GM23338 (cell line): ENCODE measurements around the gene PIK3R3. TPM values are rescaled to one million over a fixed set of nuclear protein-coding genes. Genes with fewer than 3 reads are reported as not detected.

Experiments
- ATAC-seq: fragments of 200-7000 bp; cut with Tn5 transposase; 3 replicates; pipeline ENCODE4 v1.9.1; 2020
- DNase-seq: peaks from one replicate; pipeline ENCODE4 v3.0.0-alpha.2; 2015; ENCODE audit warnings: low spot score
- H2AFZ ChIP-seq: fragments of 200-600 bp; sonication (generic); 2 replicates; pipeline ENCODE4 v1.8.0; 2016; ENCODE audit warnings: antibody characterized with exemption, mild to moderate bottlenecking, moderate library complexity
- H3F3A ChIP-seq: fragments of 200-600 bp; sonication (generic); replicated peaks from 2 replicates; pipeline ENCODE4 v1.8.0; 2017; ENCODE audit warnings: antibody characterized with exemption, mixed run types, low read depth
- H3K27ac ChIP-seq: fragments of 200-600 bp; sonication (generic); 2 replicates; pipeline ENCODE4 v1.6.1; 2016; ENCODE audit warnings: low read depth
- H3K27me3 ChIP-seq: fragments of 200-600 bp; sonication (generic); 2 replicates; pipeline ENCODE4 v1.8.0; 2016; ENCODE audit warnings: mild to moderate bottlenecking, mixed run types, moderate library complexity; ENCODE audit not compliant: insufficient read depth
- H3K36me3 ChIP-seq: fragments of 200-600 bp; sonication (generic); 2 replicates; pipeline ENCODE4 v1.8.0; 2016; ENCODE audit warnings: mild to moderate bottlenecking; ENCODE audit not compliant: insufficient read depth
- H3K4me1 ChIP-seq: fragments of 200-600 bp; sonication (generic); 2 replicates; pipeline ENCODE4 v1.8.0; 2016; ENCODE audit warnings: mild to moderate bottlenecking, moderate library complexity; ENCODE audit not compliant: insufficient read depth
- H3K4me2 ChIP-seq: fragments of 200-600 bp; sonication (generic); 2 replicates; pipeline ENCODE4 v1.7.1; 2017; ENCODE audit warnings: mixed run types
- H3K4me3 ChIP-seq: fragments of 200-600 bp; sonication (generic); 2 replicates; pipeline ENCODE4 v1.6.1; 2016; ENCODE audit warnings: mixed run types
- H3K79me2 ChIP-seq: fragments of 200-600 bp; sonication (generic); replicated peaks from 2 replicates; pipeline ENCODE4 v1.8.0; 2017; ENCODE audit warnings: mild to moderate bottlenecking; ENCODE audit not compliant: insufficient read depth
- H3K9me2 ChIP-seq: fragments of 200-600 bp; sonication (generic); 2 replicates; pipeline ENCODE4 v1.8.0; 2017; ENCODE audit not compliant: insufficient read depth
- H4K20me1 ChIP-seq: fragments of 200-600 bp; sonication (generic); replicated peaks from 2 replicates; pipeline ENCODE4 v1.8.0; 2017; ENCODE audit warnings: mild to moderate bottlenecking; ENCODE audit not compliant: insufficient read depth
- H3K27ac Mint-ChIP-seq: 2 replicates; pipeline ENCODE4 v1.8.0; 2020; ENCODE audit warnings: inconsistent platforms, mild to moderate bottlenecking, moderate library complexity, mixed read lengths
- H3K27me3 Mint-ChIP-seq: 3 replicates; pipeline ENCODE4 v1.8.0; 2022; ENCODE audit warnings: low read depth, mild to moderate bottlenecking, moderate library complexity, mixed read lengths, inconsistent platforms; ENCODE audit not compliant: insufficient read depth, poor library complexity
- H3K36me3 Mint-ChIP-seq: 3 replicates; pipeline ENCODE4 v1.8.0; 2021; ENCODE audit warnings: low read depth, mild to moderate bottlenecking, inconsistent platforms, moderate library complexity, mixed read lengths
- H3K4me1 Mint-ChIP-seq: 3 replicates; pipeline ENCODE4 v1.8.0; 2020; ENCODE audit warnings: mild to moderate bottlenecking, inconsistent platforms, mixed read lengths
- H3K4me3 Mint-ChIP-seq: 3 replicates; pipeline ENCODE4 v1.8.0; 2021; ENCODE audit warnings: moderate library complexity, mild to moderate bottlenecking, inconsistent platforms, mixed read lengths
- H3K9me3 Mint-ChIP-seq: 3 replicates; pipeline ENCODE4 v1.8.0; 2020; ENCODE audit warnings: moderate library complexity, mild to moderate bottlenecking, inconsistent platforms, mixed read lengths
- CREB1 ChIP-seq: fragments of 250-450 bp; sonication (Bioruptor Pico); IDR thresholded peaks from 2 replicates; pipeline ENCODE4 v1.5.0; 2020; ENCODE audit warnings: low read depth, mild to moderate bottlenecking, moderate library complexity
- CTCF ChIP-seq, 2 experiments: fragments of 200-600 bp in 1 of 2; sonication (generic) in 1 of 2; conservative IDR thresholded peaks; 2 replicates each; pipeline versions ENCODE4 v1.5.1 to v1.6.1; 2016 to 2017; ENCODE audit warnings: antibody characterized with exemption in 2 of 2, low read depth in 2 of 2, mild to moderate bottlenecking in 2 of 2, moderate library complexity in 1 of 2
- EZH2phosphoT487 ChIP-seq: fragments of 200-600 bp; sonication (generic); IDR thresholded peaks from one replicate; pipeline ENCODE4 v1.8.1; 2018; ENCODE audit warnings: antibody characterized with exemption; ENCODE audit not compliant: unreplicated experiment
- NANOG ChIP-seq: IDR thresholded peaks from 2 replicates; pipeline ENCODE4 v1.6.1; 2016; ENCODE audit warnings: antibody characterized with exemption, borderline replicate concordance
- POLR2AphosphoS5 ChIP-seq: IDR thresholded peaks from 2 replicates; pipeline ENCODE4 v1.6.1; 2016; ENCODE audit warnings: antibody characterized with exemption, low read depth
- REST ChIP-seq: IDR thresholded peaks from one replicate; pipeline ENCODE4 v1.6.1; 2018; ENCODE audit warnings: antibody characterized with exemption; ENCODE audit not compliant: unreplicated experiment
- STAT1 ChIP-seq: IDR thresholded peaks from one replicate; pipeline ENCODE4 v1.6.1; 2016; ENCODE audit warnings: antibody characterized with exemption; ENCODE audit not compliant: unreplicated experiment
- ZNF114 ChIP-seq: fragments of 250-450 bp; sonication (Bioruptor Pico); IDR thresholded peaks from 2 replicates; pipeline ENCODE4 v1.5.0; 2020; ENCODE audit warnings: mild to moderate bottlenecking, moderate library complexity
- polyA plus RNA-seq: library from polyadenylated mRNA; unstranded; fragments of >200 nt; fragmentation: Nextera tagmentation; extraction: Ambion mirVana; gene quantifications from 2 replicates; pipeline ENCODE4 v1.2.1, GENCODE V29; 2016
- total RNA-seq: library from RNA; depleted of rRNA; stranded (reverse); fragments of >200 nt; shearing (Covaris generic); gene quantifications from 2 replicates; pipeline ENCODE4 v1.2.3, GENCODE V29; 2014
- TF ChIP-seq, protein P1 (sequence below): IDR thresholded peaks from 2 replicates; pipeline ENCODE4 v1.6.1; 2016; ENCODE audit warnings: antibody characterized with exemption

Gene PIK3R3
- total and polyA plus RNA-seq, 2 experiments from 2014 or later = 7.5 to 8.6 TPM

DNA sequence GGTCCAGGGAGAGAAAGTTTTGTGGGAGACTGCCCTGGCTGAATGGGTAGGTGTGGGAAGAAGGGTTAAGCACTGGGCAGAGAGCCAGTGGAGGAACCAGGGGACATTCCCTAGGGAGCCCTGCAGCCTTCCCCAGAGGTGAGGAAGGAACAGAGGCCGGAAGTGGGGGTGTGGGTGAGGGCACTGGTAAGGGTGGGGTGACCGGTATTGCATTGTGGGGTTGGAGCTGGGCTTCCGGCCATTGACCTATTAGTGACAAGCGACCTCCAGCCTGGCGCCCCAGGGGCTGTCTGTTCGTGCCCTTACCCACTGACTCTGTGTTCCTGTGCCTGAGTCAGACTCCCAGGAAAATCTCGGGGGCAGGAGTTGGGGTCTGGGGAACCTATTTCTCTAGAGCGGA lies 38.9 kb upstream of the PIK3R3 start:
- no peak overlapping the region for H3K4me3 Mint-ChIP-seq
- ATAC-seq = no peak
- H4K20me1 ChIP-seq = no peaks in the 10 kb centered on the region

DNA sequence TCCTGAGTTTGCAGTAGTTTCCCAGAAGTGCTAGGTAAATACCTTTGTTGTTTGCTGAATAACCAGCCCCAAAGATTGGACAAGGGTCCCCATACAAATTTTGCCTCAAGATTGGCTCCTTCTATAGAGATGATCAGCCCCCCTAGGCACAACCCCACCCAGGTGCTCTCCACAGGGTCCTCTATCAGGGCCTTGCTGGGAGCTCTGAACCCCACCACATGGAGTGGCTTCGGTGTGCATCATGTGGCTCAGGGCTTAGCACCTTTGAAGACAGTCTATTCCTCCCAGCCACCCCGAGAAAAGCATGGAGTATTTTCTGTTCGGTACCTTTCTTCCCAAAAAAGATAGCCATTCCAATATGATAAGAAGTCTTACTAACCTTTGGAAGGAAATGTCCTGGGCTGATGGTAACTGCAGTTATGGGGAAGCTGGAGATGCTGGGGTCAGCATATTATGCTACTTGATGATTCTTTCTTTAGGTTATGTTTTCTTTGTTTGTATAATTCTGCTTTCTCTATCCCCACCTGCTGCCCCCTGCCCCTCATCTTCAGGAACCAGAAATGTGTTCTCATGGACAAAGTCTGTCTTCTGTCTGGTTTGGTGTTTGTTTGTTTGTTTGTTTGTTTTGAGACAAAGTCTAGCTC lies 37.5 kb upstream of the PIK3R3 start:
- no peak overlapping the region for H3K4me2 ChIP-seq
- no peak for TF ChIP-seq NANOG
- no peak for TF ChIP-seq REST
- TF ChIP-seq ZNF114 (CRISPR knock-in tag) = no peak
- TF ChIP-seq CTCF (conservative IDR thresholded peaks at IDR 0.05; ENCODE audit: low read depth in 2 of 2) = no peak
- TF ChIP-seq POLR2AphosphoS5 = no peak
- TF ChIP-seq, protein P1, sequence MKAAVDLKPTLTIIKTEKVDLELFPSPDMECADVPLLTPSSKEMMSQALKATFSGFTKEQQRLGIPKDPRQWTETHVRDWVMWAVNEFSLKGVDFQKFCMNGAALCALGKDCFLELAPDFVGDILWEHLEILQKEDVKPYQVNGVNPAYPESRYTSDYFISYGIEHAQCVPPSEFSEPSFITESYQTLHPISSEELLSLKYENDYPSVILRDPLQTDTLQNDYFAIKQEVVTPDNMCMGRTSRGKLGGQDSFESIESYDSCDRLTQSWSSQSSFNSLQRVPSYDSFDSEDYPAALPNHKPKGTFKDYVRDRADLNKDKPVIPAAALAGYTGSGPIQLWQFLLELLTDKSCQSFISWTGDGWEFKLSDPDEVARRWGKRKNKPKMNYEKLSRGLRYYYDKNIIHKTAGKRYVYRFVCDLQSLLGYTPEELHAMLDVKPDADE = no peak
- TF ChIP-seq CREB1 (CRISPR knock-in tag) = no peak
- Mint-ChIP-seq H3K4me1 (peaks cover 32% of the 10 kb centered on the region), H3K36me3 (no peaks in the 10 kb centered on the region), H3K27me3 (peaks cover 32% of the 10 kb centered on the region), H3K9me3 (no peaks in the 10 kb centered on the region), H3K27ac (no peak overlapping the region), H3K4me3 (no peak overlapping the region)
- H3K4me1 ChIP-seq = peaks cover 30% of the 10 kb centered on the region
- no peaks in the 10 kb centered on the region for H3K79me2 ChIP-seq
- peaks cover 18% of the 10 kb centered on the region for H3K27me3 ChIP-seq
- no peak overlapping the region for H3K4me3 ChIP-seq
- 0 out of 2 replicates have a peak overlapping the region, but pooled peaks have one; percentile 28 for H2AFZ ChIP-seq
- no peaks in the 10 kb centered on the region for H3K9me2 ChIP-seq
- ATAC-seq (no peak), DNase-seq (no peak)
- H4K20me1 ChIP-seq = no peaks in the 10 kb centered on the region
- no peaks in the 10 kb centered on the region for H3K36me3 ChIP-seq
- no peak overlapping the region for H3K27ac ChIP-seq
- H3F3A ChIP-seq = 0 out of 2 replicates have a peak, but pooled peaks cover 3% of the 10 kb centered on the region

More for the DNA sequence above, 38.9 kb upstream of the PIK3R3 start:
- Histone ChIP-seq H3K4me3 (no peak overlapping the region), H3K4me1 (peaks cover 26% of the 10 kb centered on the region), H3K4me2 (no peak overlapping the region), H3F3A (no peaks in the 10 kb centered on the region), H3K79me2 (no peaks in the 10 kb centered on the region), H3K27me3 (peaks cover 12% of the 10 kb centered on the region), H3K36me3 (no peaks in the 10 kb centered on the region), H2AFZ (peak overlapping the region; percentile 94), H3K9me2 (no peaks in the 10 kb centered on the region), H3K27ac (no peak overlapping the region)
- no peak for TF ChIP-seq STAT1
- no peak for TF ChIP-seq CTCF (conservative IDR thresholded peaks at IDR 0.05; ENCODE audit: low read depth in 2 of 2)
- TF ChIP-seq CREB1 (CRISPR knock-in tag) = no peak
- no peak for TF ChIP-seq NANOG
- TF ChIP-seq EZH2phosphoT487 = no peak
- H3K36me3 Mint-ChIP-seq = no peaks in the 10 kb centered on the region
- no peak for DNase-seq
- no peaks in the 10 kb centered on the region for H3K9me3 Mint-ChIP-seq
- H3K27me3 Mint-ChIP-seq = peaks cover 25% of the 10 kb centered on the region
- peaks cover 28% of the 10 kb centered on the region for H3K4me1 Mint-ChIP-seq
- no peak overlapping the region for H3K27ac Mint-ChIP-seq
